Measurements from ENCODE around the gene SCAF11.

DNA sequence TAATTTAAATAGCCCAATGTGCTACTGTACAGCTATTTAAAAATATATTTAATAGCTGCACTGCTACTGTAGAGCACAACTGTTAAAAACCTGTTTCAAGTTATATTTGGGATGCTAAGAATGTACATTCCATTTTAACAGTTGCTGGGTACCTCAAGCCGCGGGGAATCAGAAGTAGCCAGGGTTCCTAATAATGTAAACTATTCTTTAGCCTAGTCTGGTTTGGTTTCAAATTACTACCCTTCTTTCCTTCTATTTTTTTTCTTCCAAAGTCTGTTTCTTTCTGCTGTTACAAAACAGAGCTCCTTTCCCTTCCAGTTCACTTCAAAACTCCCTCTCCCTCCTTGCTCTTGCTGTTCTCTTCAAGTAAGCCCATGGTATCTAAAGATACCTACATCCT, 21.3 kb downstream of the SCAF11 start:
- TF ChIP-seq POLR2A (IDR thresholded peaks at IDR 0.05; ENCODE audit: extremely low read depth, insufficient read length) (no peak), MAX (IDR thresholded peaks at IDR 0.05; ENCODE audit: low read depth, low read length) (no peak)
- TF ChIP-seq, protein P1, sequence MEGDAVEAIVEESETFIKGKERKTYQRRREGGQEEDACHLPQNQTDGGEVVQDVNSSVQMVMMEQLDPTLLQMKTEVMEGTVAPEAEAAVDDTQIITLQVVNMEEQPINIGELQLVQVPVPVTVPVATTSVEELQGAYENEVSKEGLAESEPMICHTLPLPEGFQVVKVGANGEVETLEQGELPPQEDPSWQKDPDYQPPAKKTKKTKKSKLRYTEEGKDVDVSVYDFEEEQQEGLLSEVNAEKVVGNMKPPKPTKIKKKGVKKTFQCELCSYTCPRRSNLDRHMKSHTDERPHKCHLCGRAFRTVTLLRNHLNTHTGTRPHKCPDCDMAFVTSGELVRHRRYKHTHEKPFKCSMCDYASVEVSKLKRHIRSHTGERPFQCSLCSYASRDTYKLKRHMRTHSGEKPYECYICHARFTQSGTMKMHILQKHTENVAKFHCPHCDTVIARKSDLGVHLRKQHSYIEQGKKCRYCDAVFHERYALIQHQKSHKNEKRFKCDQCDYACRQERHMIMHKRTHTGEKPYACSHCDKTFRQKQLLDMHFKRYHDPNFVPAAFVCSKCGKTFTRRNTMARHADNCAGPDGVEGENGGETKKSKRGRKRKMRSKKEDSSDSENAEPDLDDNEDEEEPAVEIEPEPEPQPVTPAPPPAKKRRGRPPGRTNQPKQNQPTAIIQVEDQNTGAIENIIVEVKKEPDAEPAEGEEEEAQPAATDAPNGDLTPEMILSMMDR (IDR thresholded peaks at IDR 0.05; ENCODE audit: low read depth, low read length) = no peak

Measured in NB4 (cell line).